CD1c-positive myeloid dendritic cell (primary cell): ENCODE measurements around the gene PRR7.

Experiments
- DNase-seq: peaks from one replicate; pipeline ENCODE4 v3.0.0-alpha.2; 2016; ENCODE audit errors: extremely low spot score

PRR7 gene

GRCh38 chr5:177498013-177498787 lies 51.6 kb downstream of the PRR7 start:
- DNase-seq, result no peak

DNA sequence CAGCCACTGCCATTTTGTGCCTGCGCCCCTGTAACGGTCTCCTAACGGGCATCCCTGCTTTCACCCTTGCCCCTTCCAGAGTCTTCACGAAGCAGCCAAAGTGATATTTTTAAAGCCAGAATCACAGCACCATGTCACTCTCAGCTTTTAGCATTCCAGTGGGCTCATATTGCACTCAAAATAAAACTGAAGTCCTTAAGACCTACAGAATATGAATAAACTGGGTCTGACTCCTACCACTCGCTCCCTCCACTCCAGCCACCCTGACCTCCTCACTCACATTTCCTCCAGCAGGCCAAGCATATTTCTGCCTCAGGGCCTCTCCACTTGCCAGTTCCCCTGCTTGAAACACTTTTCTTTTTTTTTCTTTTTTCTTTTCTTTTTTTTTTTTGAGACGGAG lies 53.2 kb downstream of the PRR7 start:
- DNase-seq, result no peak

- peak; percentile 87 for DNase-seq
Observed at GRCh38 chr5:177500685-177501522, 54.3 kb downstream of the PRR7 start.

- DNase-seq, result peak; percentile 53
Observed at GRCh38 chr5:177501874-177502678, 55.5 kb downstream of the PRR7 start.

DNA sequence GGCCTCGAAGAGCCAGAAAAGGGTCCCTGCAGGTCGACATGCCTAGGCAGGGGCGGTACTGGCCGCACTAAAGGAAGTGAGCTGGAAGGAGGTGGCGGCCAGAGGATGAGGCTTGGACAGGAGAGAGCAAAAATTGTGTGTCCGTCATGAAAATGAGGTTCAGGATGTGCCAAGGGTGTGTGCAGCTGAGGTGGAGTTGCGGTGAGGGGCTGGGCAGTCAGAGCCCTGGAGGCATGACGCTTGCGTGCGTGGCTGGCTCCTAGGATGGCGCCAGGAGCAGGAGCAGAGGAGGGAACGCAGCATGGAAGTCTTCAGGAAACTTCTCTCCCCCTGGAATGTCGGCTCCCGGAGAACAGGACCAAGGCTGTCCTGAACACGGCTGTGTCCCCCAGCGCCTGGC lies 56.3 kb downstream of the PRR7 start:
- DNase-seq, result no peak

- no peak for DNase-seq
Observed at GRCh38 chr5:177503351-177504085, 56.9 kb downstream of the PRR7 start.

- no peak for DNase-seq
Observed at GRCh38 chr5:177504086-177505056, 57.8 kb downstream of the PRR7 start.

DNA sequence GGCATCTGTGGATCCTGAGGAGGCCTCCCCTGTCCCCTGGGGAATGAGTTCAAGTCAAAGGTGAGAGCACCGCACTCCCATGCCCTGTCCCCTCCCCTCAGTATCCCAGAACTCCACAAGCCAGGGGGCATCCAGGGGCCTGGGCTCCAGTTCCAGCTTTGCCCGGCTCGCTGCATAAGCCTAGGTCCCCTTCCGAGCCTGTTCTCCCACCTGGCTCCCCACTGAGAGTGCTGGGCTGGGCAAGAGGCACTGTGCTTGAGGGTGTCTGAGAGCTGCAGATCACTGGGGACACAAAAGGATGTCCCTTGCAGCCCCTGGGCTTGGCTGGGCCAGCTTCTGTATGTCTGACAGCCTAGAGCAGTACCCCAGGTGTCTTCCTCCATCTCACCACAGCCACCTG lies 58.5 kb downstream of the PRR7 start:
- DNase-seq, result no peak
